Right hindlimb (tissue), 1 donor: ENCODE data around the gene IDH3A.

Experiments
- DNase-seq: peaks from one replicate; pipeline ENCODE4 v3.0.0-alpha.2; 2018

The IDH3A gene

DNA sequence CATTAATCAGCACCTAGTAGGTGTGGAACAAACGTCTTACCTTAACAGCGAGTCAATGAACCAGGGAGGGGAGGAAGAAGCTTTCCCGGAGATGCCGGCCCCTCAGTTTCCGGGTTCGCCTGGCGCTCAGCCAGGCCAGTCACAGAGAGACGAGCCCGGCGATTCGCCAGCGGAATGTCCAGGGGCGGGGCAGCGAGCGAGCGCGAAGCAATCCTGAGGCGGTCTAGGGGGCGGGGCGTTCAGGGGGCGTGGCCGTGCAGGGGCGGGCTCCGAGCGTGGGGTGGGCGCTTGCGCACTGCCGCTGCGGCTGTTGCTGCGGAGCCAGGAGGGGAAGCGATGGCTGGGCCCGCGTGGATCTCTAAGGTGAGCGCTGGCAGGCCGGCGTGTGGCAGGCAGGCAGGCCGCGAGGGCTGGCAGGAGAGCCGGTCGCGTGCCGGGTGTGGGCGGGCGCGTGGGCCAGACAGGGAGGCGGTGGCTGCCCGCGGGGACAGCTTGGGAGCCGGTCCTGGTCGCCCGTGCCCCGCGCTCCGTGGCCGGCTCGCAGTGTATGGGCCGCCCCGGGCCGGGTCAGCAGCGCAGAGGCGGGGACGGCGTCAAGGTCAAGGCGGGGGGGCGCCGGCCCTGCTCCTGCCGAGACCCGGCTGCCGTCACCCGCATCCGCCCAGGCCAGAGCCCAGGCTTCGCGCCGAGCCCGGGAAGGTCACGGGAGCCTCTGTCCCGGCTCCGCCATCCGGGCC is at the start of gene IDH3A:
IDH3A (plus strand) TSS at position 295 of the 737 bp plus-strand sequence; CDS start at position 337, 42 bp downstream.
- peak; percentile 99 for DNase-seq

DNA sequence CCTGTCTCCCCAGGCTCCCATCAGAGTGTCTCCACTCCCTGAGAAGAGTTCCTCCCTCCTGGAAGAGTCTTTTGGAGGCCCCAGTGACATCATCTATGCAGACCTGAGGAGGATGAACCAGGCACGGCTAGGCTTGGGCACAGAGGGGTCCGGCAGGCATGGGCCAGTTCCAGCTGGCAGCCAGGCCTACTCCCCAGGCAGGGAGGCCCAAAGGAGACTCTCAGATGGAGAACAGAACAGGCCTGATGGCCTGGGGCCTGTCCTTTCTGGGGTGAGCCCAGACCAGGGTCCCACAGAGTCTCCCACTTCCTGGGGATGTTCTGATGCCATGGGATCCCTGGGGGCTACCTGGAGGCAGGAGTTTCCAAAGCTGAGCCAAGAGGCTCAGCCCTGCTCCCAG is 48.3 kb upstream of the IDH3A start:
- no peak for DNase-seq

DNA sequence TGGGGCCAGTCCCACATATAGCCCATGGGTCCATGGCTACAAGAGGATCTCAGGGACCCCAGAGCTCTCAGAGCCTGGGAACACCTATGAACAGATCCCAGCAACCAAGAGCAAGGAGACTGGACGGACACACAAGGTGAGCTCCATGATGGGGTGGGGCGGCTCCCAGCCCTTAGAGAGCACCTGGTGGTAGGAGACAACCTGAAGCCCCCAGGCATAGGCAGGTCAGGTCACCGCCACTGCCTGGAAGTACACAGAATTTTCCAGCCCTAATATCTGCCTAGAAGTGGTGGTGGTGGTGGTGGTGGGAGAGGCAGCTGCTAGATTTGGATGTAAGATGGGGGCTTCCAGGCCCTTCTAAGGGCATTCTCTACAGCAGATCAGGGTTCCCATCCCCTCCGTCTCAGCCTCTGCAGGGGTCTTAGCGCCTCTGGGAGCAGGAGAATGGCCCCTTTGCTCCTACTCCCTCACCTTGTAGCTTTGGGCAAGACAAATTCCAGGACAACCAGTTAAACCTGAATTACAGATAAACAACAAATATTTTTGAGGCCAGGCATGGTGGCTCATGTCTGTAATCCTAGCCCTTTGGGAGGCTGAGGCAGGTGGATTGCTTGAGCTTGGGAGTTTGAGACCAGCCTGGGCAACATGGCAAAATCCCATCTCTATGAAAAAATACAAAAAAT is 47.6 kb upstream of the IDH3A start:
- DNase-seq: no peak

DNA sequence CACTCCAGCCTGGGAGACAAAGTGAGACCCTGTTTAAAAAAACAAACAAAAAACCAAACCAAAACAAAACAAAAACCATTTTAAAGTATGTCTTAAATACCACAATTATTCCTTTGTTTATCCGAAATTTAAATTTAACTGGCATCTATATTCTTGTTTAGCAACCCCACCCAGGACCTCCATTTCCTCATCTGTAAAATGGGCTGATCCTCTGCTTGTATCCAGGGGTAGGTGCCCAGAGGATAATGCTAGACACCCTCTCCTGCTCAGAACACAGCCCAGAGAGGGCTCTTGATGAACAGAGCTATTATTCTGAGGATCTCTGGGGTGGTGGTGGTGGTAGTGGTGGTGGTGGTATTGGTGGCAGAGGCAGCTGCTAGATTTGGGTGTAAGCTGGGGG is 47.0 kb upstream of the IDH3A start:
- no peak for DNase-seq

DNA sequence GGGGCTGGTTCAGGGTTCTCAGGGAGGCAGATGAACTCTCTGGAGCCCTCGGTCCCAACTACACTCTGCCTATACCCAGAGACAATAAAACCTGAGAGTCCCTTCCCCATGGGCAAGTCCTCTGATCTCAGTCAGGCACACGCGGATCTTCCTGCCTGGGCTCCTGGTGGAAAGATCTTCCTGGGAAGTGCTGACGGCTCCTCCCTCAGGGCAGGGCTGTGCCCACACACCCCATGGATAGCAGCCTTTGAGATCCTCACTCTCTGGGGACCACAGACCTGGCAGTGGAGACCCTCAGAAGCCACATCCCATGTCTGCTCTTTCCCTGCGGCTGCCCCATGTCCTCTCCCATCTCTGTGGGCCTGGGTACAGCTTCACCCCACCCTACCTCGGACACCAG is 46.4 kb upstream of the IDH3A start:
- no peak for DNase-seq

DNA sequence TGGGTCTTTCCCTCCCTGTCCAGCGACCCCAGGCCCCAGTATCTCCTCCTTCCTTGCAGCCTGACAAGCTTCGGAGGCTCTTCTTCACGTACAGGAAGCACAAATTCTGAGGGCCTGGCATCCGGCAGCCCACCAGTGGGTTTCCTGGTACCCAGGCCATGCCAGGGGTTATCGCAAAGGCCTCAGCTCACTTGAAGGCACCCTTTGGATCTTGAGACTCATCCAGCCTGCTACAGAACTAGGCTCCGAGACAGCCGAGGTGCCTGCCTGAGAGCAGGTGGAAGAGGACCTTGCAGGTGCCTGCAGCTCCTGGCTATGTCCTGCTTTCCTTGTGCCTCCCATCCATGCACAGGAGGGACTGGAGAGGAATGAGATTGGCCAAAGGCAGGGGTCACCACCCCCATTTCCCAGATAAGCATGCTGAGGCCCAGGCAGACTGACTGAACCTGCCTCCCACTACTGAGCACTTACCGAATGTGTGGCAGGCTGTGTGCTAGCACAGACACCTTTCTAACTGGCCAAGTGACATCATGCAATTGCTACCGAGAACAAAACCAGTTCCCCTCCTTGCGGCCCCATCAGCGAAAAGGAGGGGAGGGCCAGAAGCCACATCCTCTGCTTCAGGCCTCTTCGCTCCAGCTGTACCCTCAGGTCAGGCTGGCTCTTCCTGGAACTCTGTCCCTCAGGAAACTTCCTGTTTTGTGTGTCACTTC is 45.6 kb upstream of the IDH3A start:
- DNase-seq: peak; percentile 42

DNA sequence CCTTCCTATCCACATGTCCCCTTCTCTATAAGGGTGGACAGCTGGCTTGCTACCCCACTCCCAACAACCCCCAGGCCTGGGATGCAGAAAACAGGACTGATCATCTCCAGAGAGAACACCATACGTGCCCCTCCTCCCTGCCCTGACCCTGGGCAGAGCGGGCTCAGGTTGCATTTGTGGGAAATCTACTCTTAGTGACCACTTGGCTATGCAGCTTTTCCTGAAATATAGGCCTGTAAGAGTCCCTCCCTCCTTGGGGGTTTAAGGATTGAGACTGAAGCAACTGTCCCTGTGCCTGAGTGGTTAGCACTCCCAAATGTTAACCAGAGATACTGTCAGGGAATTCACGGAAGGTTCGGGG is 45.1 kb upstream of the IDH3A start:
- no peak for DNase-seq

DNA sequence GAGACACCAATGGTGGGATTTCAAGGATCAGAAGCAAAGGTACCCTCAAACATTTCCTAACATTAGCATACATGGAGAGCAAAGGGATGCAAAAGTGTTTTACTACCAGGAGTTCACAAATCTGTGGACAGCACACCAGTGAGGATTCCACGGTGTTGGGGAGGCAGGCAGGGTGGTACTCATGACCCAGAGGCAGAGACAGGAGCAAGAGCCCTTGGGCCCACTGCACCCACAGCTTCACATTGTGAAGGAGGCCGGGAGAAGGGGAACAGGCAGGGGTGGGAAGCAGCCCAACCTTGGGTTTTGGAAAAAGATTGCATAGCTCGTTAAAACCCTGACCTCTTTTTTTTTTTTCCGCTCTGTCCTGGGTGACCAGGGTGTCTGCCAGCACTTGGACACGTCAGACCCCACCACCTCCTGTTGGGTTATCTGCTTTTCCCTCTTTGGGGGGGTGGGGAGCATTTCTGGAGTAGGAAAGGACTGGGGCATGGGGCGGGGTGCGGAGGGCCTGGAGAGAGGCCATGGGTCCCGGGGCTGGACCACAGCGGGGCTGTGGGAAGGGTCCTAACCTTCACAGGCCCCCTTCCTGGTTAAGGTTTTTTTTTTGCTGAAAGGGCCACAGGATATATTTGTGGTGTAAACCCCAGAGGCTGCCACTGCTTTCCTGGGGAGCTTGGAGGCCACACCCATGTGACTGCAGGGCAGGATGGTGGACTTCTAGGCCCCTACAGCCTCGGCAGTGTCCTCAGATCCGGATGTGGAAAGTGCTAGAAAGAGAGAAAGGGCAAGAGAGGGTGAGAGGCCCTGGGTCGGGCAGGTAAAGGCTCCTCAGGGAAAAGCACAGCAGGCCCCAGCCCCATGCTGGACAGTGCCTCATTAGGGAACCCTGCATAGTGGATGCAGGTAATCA is 44.3 kb upstream of the IDH3A start:
- no peak for DNase-seq

DNA sequence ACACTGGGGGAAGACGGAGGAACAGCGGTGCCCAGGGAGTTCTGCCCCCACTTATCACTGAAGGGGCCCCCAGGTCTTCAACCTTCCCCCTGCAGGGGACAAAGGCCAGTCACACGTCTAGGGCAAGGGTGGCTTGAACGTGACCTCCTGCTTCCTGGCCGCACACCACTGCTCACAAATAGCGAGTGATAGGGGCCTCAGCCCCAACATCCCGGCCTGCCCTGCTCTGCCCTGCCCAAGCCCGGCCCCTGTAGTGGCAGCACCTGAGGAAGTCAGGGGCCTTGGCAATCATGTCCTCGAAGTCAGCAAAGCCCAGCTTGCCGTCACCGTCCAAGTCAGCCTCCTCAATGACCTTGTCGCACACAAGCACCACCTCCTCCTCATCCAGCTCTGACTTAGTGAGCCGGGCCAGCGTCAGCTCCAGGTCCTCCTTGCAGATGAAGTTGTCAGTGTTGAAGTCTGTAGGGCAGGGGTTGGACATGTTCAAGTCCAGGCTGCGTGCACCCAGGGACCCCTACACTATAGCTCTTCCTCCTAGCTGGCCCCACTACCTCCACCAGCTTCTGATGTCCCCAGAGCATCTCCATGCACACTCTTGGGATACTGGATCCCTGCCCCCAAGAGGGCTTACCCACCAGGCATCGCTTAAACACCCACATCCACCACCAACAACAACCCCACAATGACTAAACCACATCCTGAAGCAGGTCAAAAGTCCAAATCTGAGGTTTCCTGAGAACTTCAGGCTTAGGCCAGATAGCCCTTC is 43.5 kb upstream of the IDH3A start:
- no peak for DNase-seq

DNA sequence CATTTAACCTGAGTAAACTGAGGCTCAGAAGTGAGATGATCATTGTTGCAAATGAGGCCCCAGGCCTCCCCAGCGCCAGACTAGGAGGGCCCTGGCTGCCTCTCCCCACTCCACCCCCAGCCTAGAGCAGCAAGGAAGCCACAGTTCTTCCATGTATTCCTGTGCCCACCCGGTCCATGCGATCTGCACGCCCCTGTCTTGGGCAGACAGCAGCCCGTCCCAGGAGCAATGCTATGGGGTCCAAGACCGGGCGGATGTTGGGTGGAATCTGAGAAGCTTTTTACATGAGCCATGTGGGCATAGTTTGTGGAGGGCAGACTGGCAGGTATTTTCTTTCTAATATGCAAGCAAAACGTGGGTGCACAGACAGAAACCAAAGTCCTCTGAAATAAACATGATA is 41.7 kb upstream of the IDH3A start:
- no peak for DNase-seq

DNA sequence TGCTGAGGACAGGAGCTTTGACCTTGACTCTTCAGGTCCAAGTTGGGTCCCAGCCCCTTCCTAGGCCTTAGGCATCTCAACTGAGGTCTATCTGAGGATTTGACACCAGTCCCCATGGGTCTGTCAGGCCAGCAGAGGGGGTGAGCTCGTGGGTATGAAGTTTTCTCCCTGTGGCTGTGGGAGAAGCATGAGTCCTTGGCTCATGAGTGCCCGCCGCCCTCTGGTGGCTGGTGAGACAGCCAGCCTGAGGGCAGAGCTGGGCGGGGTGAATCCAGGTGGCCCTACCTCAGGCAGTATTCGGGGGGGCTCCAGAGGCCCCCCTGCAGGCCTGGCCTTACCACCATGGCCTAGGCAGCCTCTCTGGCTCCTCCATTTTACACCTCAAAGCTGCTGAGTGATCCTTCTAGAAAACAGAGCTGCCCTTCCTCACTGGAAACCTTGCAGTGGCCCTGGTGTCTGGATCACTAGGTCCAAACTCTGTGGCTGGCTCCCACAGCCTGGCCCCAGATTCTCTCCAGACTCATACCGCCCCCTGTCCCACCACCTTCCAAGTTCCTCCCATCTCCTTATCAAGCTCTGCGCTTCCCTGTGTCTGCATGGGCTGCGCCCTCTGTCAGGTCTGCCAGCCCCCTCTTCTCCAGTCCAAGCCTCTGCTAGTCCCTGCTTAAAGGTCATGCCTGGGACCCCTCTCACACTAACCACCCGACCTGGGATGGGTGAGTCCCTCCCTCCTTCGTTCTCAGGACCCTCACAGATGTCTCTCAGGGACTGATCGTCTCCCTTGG is 40.7 kb upstream of the IDH3A start:
- peak; percentile 85 for DNase-seq

DNA sequence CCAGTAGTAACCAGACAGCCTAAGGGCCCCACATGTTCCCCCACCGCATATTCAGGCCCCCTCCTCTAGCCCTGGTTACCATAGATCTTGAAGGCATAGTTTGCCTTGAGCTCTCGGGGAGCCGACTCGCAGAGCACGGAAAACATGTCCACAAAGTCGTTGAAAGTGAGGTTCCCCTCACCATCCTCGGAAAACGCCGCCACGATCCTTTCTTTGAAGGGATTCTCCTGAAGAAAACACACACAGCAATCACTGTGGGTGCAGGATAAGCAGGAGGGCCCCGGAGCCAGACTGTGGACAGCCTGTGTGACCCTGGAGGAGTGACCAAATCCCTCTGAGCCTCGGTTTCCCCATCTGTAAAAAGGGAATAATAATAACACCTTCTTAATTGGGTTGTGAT is 40.0 kb upstream of the IDH3A start:
- DNase-seq: no peak

DNA sequence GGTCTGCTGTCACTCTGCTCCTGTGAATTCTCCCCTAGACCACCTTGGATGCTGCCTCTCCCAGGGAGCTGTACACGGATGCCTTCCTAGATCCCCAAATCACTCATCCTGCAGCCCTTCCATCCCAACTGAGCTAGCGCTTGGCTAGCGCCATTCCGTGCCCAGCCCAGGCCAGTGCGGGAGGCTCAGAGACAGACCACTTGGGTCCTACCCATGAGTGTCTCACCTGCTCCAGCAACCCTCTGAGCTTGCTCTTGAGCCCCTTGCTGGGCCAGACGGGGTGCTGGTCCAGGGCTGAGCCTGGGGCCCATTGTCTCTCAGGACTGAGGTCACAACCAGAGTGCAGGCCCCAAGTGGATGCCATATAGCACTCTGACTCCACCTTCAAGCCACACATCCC is 39.1 kb upstream of the IDH3A start:
- DNase-seq: no peak

DNA sequence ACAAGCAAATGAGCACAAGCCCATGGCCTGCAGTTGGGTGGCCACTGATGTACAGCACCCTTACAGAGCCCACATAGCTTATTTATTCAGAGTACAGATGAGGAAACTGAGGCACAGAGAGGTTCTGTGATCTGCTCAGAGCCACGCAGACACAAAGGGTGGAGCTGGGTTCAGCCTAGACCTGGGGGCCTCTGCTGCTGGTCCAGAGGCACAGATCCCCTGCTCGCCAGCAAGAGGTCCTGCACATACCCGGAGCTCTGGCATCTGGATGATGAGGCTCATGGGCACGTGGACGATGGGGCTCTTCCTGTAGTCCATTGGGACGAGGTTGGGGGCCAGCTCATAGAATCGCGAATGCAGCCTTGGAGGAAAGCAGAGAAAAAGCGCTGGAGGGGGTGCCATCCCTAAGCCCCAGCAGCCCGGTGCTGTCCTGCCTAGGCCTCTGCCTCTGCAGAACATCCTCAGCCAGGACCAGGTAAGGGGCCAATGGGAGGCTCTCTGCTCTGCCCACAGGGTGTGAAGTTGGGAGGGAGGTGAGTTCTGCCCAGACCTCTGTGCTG is 38.2 kb upstream of the IDH3A start:
- DNase-seq: no peak

DNA sequence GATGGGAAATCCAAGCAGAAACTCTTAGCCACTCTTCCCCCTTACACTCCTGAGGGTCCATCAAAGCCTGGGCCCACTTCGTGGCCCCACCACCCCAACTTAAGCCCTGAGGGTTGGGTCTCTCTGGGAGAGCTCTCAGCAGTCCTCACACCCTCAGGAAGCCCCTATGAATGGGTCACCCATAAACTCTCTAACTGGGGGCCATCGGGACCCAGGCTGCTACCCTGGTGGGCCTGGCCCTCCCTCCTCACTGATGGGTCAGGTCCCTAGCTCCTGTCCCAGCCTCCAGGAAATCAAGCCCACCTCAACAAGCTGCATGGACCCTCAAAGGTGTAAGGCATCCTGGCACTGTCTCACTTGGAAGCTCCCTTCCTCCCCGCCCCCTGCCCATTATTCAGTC is 37.4 kb upstream of the IDH3A start:
- DNase-seq: no peak

DNA sequence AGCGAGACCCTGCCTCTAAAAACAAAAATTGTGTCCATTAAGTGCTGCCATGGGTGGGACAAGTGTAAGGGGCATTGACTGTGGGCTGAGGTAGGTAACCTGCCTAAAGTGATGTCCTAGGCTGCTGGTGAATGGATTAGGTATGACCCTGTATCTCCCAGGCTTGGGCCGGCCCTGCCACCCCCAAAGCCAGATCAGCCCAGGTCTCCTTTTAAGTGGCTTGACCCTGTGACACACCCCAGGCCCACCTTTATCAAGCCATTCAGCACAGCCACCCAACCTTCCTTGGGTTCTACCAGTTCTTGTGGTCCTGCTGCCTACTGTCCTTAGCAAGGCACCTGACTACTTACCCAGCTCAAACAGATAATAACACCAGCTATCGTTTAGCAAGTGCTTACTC is 36.6 kb upstream of the IDH3A start:
- DNase-seq: no peak

DNA sequence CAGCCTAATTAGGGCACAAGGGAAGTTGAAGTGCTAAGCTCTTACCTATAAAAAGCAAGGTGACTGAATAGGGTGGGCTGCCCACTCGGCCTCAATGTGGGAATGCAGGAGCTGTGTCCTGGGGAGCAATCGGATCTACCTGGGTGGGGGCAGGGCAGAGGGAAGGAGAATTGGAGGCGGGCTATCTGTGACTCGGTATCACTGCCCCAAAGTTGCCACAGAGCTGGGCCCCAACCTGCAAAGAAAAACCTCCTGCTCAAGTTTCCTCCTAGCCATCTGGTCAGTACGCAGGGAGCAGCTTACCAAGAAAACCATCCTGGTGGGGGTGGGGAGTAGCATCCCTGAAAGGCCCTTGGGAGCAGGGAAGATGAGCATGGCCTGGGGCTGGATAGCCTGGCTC is 28.6 kb upstream of the IDH3A start:
- no peak for DNase-seq

DNA sequence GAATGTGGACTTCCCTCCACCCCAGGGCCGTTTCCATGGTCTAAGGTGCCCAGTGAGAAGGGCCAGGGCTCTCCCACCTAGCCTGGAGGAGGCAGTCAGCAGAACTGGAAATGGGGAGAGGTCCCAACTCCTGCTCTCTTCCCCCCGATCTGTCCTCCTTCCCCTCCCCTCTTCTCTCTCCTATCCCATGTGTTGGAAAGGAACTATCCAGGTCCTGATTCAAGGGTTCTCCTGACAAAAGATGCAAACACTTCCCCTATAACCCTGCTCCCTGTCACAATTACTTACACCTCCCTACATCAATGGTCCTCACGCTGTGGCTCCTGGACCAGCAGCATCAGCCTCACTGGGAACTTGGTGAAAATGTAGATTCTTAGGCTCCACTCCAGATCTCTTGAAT is 23.9 kb upstream of the IDH3A start:
- DNase-seq: no peak

DNA sequence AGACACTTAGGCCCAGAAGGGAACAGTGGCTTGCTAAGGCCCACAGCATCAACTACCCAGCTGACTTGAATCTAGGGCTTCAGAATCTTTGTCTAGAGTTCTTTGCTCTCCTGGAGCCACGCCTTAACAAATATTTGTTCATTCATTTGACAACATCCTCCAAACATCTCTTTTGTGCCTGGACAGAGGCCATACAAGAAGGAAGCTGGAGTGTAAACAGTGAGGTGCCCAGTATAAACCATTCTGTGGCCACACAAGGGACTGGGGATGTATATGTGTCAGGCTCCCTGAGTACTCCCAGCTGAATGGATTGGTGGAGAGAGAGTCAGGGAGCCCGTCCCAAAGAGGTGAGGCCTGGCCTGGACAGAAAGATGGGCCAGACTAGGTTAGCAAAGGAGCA is 21.3 kb upstream of the IDH3A start:
- DNase-seq: no peak

DNA sequence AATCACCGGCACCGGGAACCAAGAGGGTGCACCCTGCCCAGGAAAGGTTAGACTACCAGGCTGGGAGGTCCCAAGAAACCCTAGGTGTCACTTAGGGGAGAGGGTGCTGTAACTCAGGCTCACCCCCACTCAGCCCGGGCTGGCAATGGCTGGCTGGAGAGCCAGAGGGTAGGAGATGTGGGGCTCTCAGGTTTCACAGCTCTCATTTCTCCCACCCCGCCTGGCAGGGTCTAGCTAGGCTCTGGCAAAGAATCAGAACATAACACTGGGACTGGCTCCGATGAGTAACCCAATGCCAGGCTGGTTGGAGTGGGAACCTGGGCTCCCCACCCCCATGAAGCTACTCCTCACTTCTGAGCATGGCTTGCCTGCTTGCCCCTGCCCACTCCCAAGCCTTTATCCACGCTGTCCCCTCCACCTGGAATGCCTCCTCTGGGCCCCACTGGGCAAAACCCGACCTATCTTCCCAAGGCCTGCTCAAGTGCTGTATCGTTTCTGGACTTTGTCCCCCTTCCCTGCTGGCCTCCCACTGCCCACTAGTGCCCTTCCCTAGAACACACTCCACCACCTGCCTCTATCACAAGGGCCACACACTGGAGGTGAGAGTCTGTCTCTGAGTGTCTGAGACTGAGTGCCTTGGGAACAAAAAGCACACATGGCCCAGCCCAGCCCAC is 19.9 kb upstream of the IDH3A start:
- DNase-seq: peak; percentile 44
